ENCODE measurements around the gene RAP1A.
"Not testable (repeated sequence)": the region's sequence is repeated elsewhere in the genome, so short reads cannot be mapped to it uniquely, and the experiment has no call there.

Gene RAP1A

GRCh38 chr1:111630567-111630966 lies 11.0 kb downstream of the RAP1A start:
- H3K27ac ChIP-seq = peak overlapping the region; percentile 48 to 99
- intact Hi-C loops (cut with DNase I; ENCODE audit: low total_unique reads) = no loop called here

GRCh38 chr1:111631502-111631901 lies 11.9 kb downstream of the RAP1A start:
- TF ChIP-seq CTCF (IDR thresholded peaks at IDR 0.05) = no peak
- Histone ChIP-seq H3K36me3 (no peaks in the 10 kb centered on the region), H3K4me3 (no peak overlapping the region), H3K9me3 (no peaks in the 10 kb centered on the region), H3K4me1 (peaks cover 0 to 96% (median 38%) of the 10 kb centered on the region in 4 donors), H3K27me3 (no peaks in the 10 kb centered on the region), H3K27ac (peak overlapping the region; percentile 6 to 99)
- DNase-seq = no peak
- intact Hi-C loops (cut with DNase I; ENCODE audit: low total_unique reads) = no loop called here

More at GRCh38 chr1:111630567-111630966, 11.0 kb downstream of the RAP1A start:
- Histone ChIP-seq H3K4me3 (no peak overlapping the region), H3K9me3 (no peaks in the 10 kb centered on the region), H3K36me3 (no peaks in the 10 kb centered on the region), H3K4me1 (peaks cover 0 to 95% (median 34%) of the 10 kb centered on the region in 4 donors), H3K27me3 (no peaks in the 10 kb centered on the region)
- DNase-seq = no peak
- TF ChIP-seq CTCF (IDR thresholded peaks at IDR 0.05) = no peak

GRCh38 chr1:111632771-111633170 lies 13.2 kb downstream of the RAP1A start:
- Histone ChIP-seq H3K4me1 (peaks cover 0 to 95% (median 37%) of the 10 kb centered on the region in 4 donors), H3K27ac (peak overlapping the region in 1 of 2 donors; percentile 99)
- DNase-seq; H3K4me3 ChIP-seq; H3K9me3 ChIP-seq; H3K27me3 ChIP-seq; H3K36me3 ChIP-seq; intact Hi-C loops (cut with DNase I; ENCODE audit: low total_unique reads): not testable (repeated sequence)

GRCh38 chr1:111633736-111634247 lies 14.2 kb downstream of the RAP1A start:
- H3K27ac ChIP-seq = peak overlapping the region in 1 of 2 donors; percentile 27
- H3K27me3 ChIP-seq = no peaks in the 10 kb centered on the region
- intact Hi-C loops (cut with DNase I; ENCODE audit: low total_unique reads) = no loop called here
- no peak overlapping the region for H3K4me3 ChIP-seq
- DNase-seq = no peak
- no peaks in the 10 kb centered on the region for H3K36me3 ChIP-seq
- no peaks in the 10 kb centered on the region for H3K9me3 ChIP-seq
- peaks cover 0 to 95% (median 31%) of the 10 kb centered on the region in 4 donors for H3K4me1 ChIP-seq
- TF ChIP-seq CTCF (IDR thresholded peaks at IDR 0.05) = no peak

GRCh38 chr1:111635324-111636009 lies 15.9 kb downstream of the RAP1A start:
- no peaks in the 10 kb centered on the region for H3K36me3 ChIP-seq
- no peak for TF ChIP-seq CTCF (IDR thresholded peaks at IDR 0.05)
- H3K4me3 ChIP-seq = no peak overlapping the region
- no peaks in the 10 kb centered on the region for H3K27me3 ChIP-seq
- no peak for DNase-seq
- H3K9me3 ChIP-seq = no peaks in the 10 kb centered on the region
- intact Hi-C loops (cut with DNase I; ENCODE audit: low total_unique reads) = no loop called here
- H3K4me1 ChIP-seq = peaks cover 0 to 94% (median 25%) of the 10 kb centered on the region in 4 donors
- H3K27ac ChIP-seq = peak overlapping the region; percentile 0 to 45

- no peaks in the 10 kb centered on the region for H3K36me3 ChIP-seq
- no peak for TF ChIP-seq CTCF (IDR thresholded peaks at IDR 0.05)
- H3K27ac ChIP-seq = peak overlapping the region in 1 of 2 donors; percentile 57
- DNase-seq = no peak
- no peaks in the 10 kb centered on the region for H3K9me3 ChIP-seq
- H3K4me1 ChIP-seq = peaks cover 0 to 84% (median 21%) of the 10 kb centered on the region in 4 donors
- no peaks in the 10 kb centered on the region for H3K27me3 ChIP-seq
- no peak overlapping the region for H3K4me3 ChIP-seq
- intact Hi-C loops (cut with DNase I; ENCODE audit: low total_unique reads) = no loop called here
Observed at GRCh38 chr1:111638320-111638719, 18.7 kb downstream of the RAP1A start.

Measured in tibial artery (tissue), 4 donors.